ENCODE data around the gene TMEM25.

Gene TMEM25

GRCh38 chr11:118526688-118527087 lies 4.3 kb upstream of the TMEM25 start:
- TF ChIP-seq REST (IDR thresholded peaks at IDR 0.05; ENCODE audit: insufficient read depth in 1 of 2, low read depth in 2 of 2, low read length in 2 of 2) (no peak), FOXP2 (optimal IDR thresholded peaks at IDR 0.05; ENCODE audit: borderline replicate concordance, extremely low read depth, extremely low read length, insufficient read depth) (no peak), SIN3A (IDR thresholded peaks at IDR 0.05; ENCODE audit: borderline replicate concordance, insufficient read depth, low read length) (no peak), POLR2AphosphoS5 (IDR thresholded peaks at IDR 0.05; ENCODE audit: low read depth, low read length) (no peak), TAF1 (IDR thresholded peaks at IDR 0.05; ENCODE audit: borderline replicate concordance, insufficient read depth, low read length) (no peak)

GRCh38 chr11:118527109-118527508 lies 3.9 kb upstream of the TMEM25 start, which contains the start of gene TTC36:
TTC36 (plus strand) TSS chr11:118527474; CDS start chr11:118527495, 21 bp downstream.
- TF ChIP-seq TAF1 (IDR thresholded peaks at IDR 0.05; ENCODE audit: borderline replicate concordance, insufficient read depth, low read length) (no peak), SIN3A (IDR thresholded peaks at IDR 0.05; ENCODE audit: borderline replicate concordance, insufficient read depth, low read length) (no peak), POLR2AphosphoS5 (IDR thresholded peaks at IDR 0.05; ENCODE audit: low read depth, low read length) (no peak), FOXP2 (optimal IDR thresholded peaks at IDR 0.05; ENCODE audit: borderline replicate concordance, extremely low read depth, extremely low read length, insufficient read depth) (no peak), REST (IDR thresholded peaks at IDR 0.05; ENCODE audit: insufficient read depth in 1 of 2, low read depth in 2 of 2, low read length in 2 of 2) (no peak)

- no peak for TF ChIP-seq SIN3A (IDR thresholded peaks at IDR 0.05; ENCODE audit: borderline replicate concordance, insufficient read depth, low read length)
- TF ChIP-seq FOXP2 (optimal IDR thresholded peaks at IDR 0.05; ENCODE audit: borderline replicate concordance, extremely low read depth, extremely low read length, insufficient read depth): no peak
- TF ChIP-seq POLR2AphosphoS5 (IDR thresholded peaks at IDR 0.05; ENCODE audit: low read depth, low read length): no peak
- TF ChIP-seq REST (IDR thresholded peaks at IDR 0.05; ENCODE audit: insufficient read depth in 1 of 2, low read depth in 2 of 2, low read length in 2 of 2): no peak
- TF ChIP-seq TAF1 (IDR thresholded peaks at IDR 0.05; ENCODE audit: borderline replicate concordance, insufficient read depth, low read length): no peak
Observed at GRCh38 chr11:118528511-118528910, 2.5 kb upstream of the TMEM25 start.

- TF ChIP-seq TAF1 (IDR thresholded peaks at IDR 0.05; ENCODE audit: borderline replicate concordance, insufficient read depth, low read length) (no peak), FOXP2 (optimal IDR thresholded peaks at IDR 0.05; ENCODE audit: borderline replicate concordance, extremely low read depth, extremely low read length, insufficient read depth) (no peak), SIN3A (IDR thresholded peaks at IDR 0.05; ENCODE audit: borderline replicate concordance, insufficient read depth, low read length) (no peak), POLR2AphosphoS5 (IDR thresholded peaks at IDR 0.05; ENCODE audit: low read depth, low read length) (no peak), REST (IDR thresholded peaks at IDR 0.05; ENCODE audit: insufficient read depth in 1 of 2, low read depth in 2 of 2, low read length in 2 of 2) (no peak)
Observed at GRCh38 chr11:118529584-118530175, 1.3 kb upstream of the TMEM25 start.
